HEK293 (cell line): ENCODE results near the gene TNS3.
A peak's percentile ranks its signal among the peaks of the same experiment; 100 is the strongest.

Experiments
- CTCF ChIA-PET: fragments of 350-600 bp; formaldehyde crosslinking; extraction: SDS; loops from one replicate; lab custom pipeline; 2021; ENCODE audit warnings: antibody characterized with exemption; lab: Yijun Ruan, JAX
- POLR2A ChIA-PET: fragments of 300-600 bp; formaldehyde crosslinking; extraction: SDS; loops from one replicate; lab custom pipeline; 2020; ENCODE audit warnings: antibody characterized with exemption, inconsistent platforms; lab: Yijun Ruan, JAX
- H3K27ac ChIP-seq: fragments of 200-500 bp; sonication (Bioruptor generic); 2 replicates; pipeline ENCODE4 v1.5.1; 2014; ENCODE audit warnings: low read depth, low read length, control low read depth, inconsistent platforms; ENCODE audit errors: extremely low read depth
- H3K36me3 ChIP-seq, 2 experiments: fragments of 200-500 bp in 1 of 2; sonication (Bioruptor generic) in 1 of 2; 1 replicate in 1 of 2; 2 replicates in 1 of 2; pipeline ENCODE4 v1.5.1; 2014 to 2017; ENCODE audit warnings: inconsistent platforms in 2 of 2, low read length in 2 of 2; ENCODE audit not compliant: control insufficient read depth in 2 of 2, insufficient read depth in 1 of 2
- H3K4me1 ChIP-seq: fragments of 200-500 bp; sonication (Bioruptor generic); 2 replicates; pipeline ENCODE4 v1.5.1; 2014; ENCODE audit warnings: mild to moderate bottlenecking, low read length, inconsistent platforms; ENCODE audit not compliant: control insufficient read depth, insufficient read depth
- H3K4me3 ChIP-seq: 2 replicates; pipeline ENCODE4 v1.5.1; 2011; ENCODE audit warnings: low read depth, mild to moderate bottlenecking, control low read depth, low read length, moderate library complexity
- H3K9me3 ChIP-seq: fragments of 200-500 bp; sonication (Bioruptor generic); 2 replicates; pipeline ENCODE4 v1.5.1; 2014; ENCODE audit warnings: low read depth, low read length, inconsistent platforms; ENCODE audit not compliant: control insufficient read depth, insufficient read depth
- PRDM1 ChIP-seq: fragments of 450-650 bp; formaldehyde crosslinking; IDR thresholded peaks from 2 replicates; pipeline ENCODE4; 2016; ENCODE audit warnings: missing biosample characterization, missing genetic modification characterization
- REPIN1 ChIP-seq: fragments of 450-650 bp; formaldehyde crosslinking; IDR thresholded peaks from 2 replicates; pipeline ENCODE4 v1.5.1; 2017; ENCODE audit warnings: missing biosample characterization, missing genetic modification characterization, low read depth
- SCRT1 ChIP-seq: fragments of 450-650 bp; formaldehyde crosslinking; IDR thresholded peaks from 2 replicates; pipeline ENCODE4 v1.5.1; 2016; ENCODE audit warnings: missing biosample characterization, missing genetic modification characterization, borderline replicate concordance
- ZIC2 ChIP-seq: fragments of 450-650 bp; formaldehyde crosslinking; IDR thresholded peaks from 2 replicates; pipeline ENCODE4 v1.5.1; 2016; ENCODE audit warnings: missing biosample characterization, missing genetic modification characterization
- ZNF169 ChIP-seq: fragments of 450-650 bp; formaldehyde crosslinking; IDR thresholded peaks from 2 replicates; pipeline ENCODE4 v1.5.1; 2016; ENCODE audit warnings: missing biosample characterization, missing genetic modification characterization
- ZNF239 ChIP-seq: fragments of 450-650 bp; formaldehyde crosslinking; IDR thresholded peaks from 2 replicates; pipeline ENCODE4 v1.5.1; 2016; ENCODE audit warnings: missing biosample characterization, missing genetic modification characterization
- ZNF266 ChIP-seq: fragments of 450-650 bp; formaldehyde crosslinking; IDR thresholded peaks from 2 replicates; pipeline ENCODE4 v1.5.1; 2016; ENCODE audit warnings: missing biosample characterization, missing genetic modification characterization, low read depth
- ZNF362 ChIP-seq: fragments of 450-650 bp; formaldehyde crosslinking; IDR thresholded peaks from 2 replicates; pipeline ENCODE4 v1.5.1; 2016; ENCODE audit warnings: missing biosample characterization, missing genetic modification characterization
- ZNF473 ChIP-seq: fragments of 450-650 bp; formaldehyde crosslinking; IDR thresholded peaks from 2 replicates; pipeline ENCODE4 v1.5.1; 2017; ENCODE audit warnings: missing biosample characterization, missing genetic modification characterization
- ZNF600 ChIP-seq: fragments of 450-650 bp; formaldehyde crosslinking; IDR thresholded peaks from 2 replicates; pipeline ENCODE4 v1.5.1; 2016; ENCODE audit warnings: missing biosample characterization, missing genetic modification characterization
- ZNF626 ChIP-seq: fragments of 450-650 bp; sonication (Bioruptor Pico); formaldehyde crosslinking; IDR thresholded peaks from 2 replicates; pipeline ENCODE4 v1.5.1; 2018; ENCODE audit warnings: missing biosample characterization, missing genetic modification characterization, inconsistent platforms
- ZNF791 ChIP-seq: fragments of 450-650 bp; formaldehyde crosslinking; IDR thresholded peaks from 2 replicates; pipeline ENCODE4 v1.5.1; 2016; ENCODE audit warnings: missing biosample characterization, missing genetic modification characterization
- TF ChIP-seq, protein P1 (sequence below): fragments of 450-650 bp; formaldehyde crosslinking; IDR thresholded peaks from 2 replicates; pipeline ENCODE4 v1.5.1; 2017; ENCODE audit warnings: missing biosample characterization, missing genetic modification characterization
- TF ChIP-seq, protein P2 (sequence below): fragments of 450-650 bp; formaldehyde crosslinking; conservative IDR thresholded peaks from 2 replicates; pipeline ENCODE4 v1.5.1; 2016; ENCODE audit warnings: low read depth, missing biosample characterization, missing genetic modification characterization

The TNS3 gene

GRCh38 chr7:47401611-47402570 lies 180.0 kb downstream of the TNS3 start:
- TF ChIP-seq ZNF600 (tag by site-specific recombination) (no peak), ZNF362 (tag by site-specific recombination) (no peak), ZNF791 (no peak), ZNF266 (tag by site-specific recombination) (no peak), PRDM1 (tag by site-specific recombination) (no peak), SCRT1 (no peak), REPIN1 (tag by site-specific recombination) (no peak), ZNF239 (tag by site-specific recombination) (no peak), ZNF626 (tag by site-specific recombination) (no peak), ZNF473 (tag by site-specific recombination) (no peak), ZNF169 (no peak)
- TF ChIP-seq, protein P1, sequence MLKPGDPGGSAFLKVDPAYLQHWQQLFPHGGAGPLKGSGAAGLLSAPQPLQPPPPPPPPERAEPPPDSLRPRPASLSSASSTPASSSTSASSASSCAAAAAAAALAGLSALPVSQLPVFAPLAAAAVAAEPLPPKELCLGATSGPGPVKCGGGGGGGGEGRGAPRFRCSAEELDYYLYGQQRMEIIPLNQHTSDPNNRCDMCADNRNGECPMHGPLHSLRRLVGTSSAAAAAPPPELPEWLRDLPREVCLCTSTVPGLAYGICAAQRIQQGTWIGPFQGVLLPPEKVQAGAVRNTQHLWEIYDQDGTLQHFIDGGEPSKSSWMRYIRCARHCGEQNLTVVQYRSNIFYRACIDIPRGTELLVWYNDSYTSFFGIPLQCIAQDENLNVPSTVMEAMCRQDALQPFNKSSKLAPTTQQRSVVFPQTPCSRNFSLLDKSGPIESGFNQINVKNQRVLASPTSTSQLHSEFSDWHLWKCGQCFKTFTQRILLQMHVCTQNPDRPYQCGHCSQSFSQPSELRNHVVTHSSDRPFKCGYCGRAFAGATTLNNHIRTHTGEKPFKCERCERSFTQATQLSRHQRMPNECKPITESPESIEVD (tag by site-specific recombination) = no peak
- TF ChIP-seq, all 188 proteins: peak for 0
- Histone ChIP-seq H3K9me3 (no peaks in the 10 kb centered on the region), H3K4me1 (no peaks in the 10 kb centered on the region), H3K36me3 (no peaks in the 10 kb centered on the region), H3K4me3 (no peak overlapping the region), H3K27ac (no peak overlapping the region)
- ChIA-PET POLR2A (no interaction called here), CTCF (interaction anchor here (0.6 kb wide), 1 partner anchor 42 kb away, joined by 3 read pairs; no protein-coding TSS in a partner anchor)

DNA sequence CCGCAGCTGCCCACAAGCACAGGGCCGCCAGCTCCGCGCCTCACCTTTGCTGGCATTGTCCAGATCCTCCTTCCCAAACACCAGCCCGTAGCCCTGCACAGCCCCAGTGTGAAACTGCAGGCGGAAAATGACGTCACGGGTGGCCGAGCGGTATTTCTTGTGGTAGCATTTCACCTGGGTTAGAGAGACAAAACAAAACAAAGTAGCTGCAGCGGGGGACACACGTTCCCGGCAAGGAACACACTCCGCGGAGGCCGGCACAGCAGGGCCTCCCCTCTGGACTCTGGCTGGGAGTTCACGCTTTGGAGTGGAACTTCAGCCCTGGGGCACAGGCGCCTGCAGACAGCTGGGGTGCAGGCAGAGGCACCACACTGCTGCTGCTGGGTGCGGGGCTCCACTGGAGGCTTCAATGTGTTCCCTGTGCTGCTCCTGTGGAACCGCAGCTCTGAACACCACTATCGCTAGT lies 181.1 kb downstream of the TNS3 start:
- Histone ChIP-seq H3K4me1 (no peaks in the 10 kb centered on the region), H3K4me3 (no peak overlapping the region), H3K36me3 (peaks cover 0 to 3% of the 10 kb centered on the region in 2 experiments; a peak in 1 of 3 replicates), H3K27ac (no peak overlapping the region), H3K9me3 (no peaks in the 10 kb centered on the region)
- ChIA-PET POLR2A (no interaction called here), CTCF (interaction anchor here (1.2 kb wide), 1 partner anchor 35 kb away, joined by 3 read pairs; no protein-coding TSS in a partner anchor)
- TF ChIP-seq, protein P2, sequence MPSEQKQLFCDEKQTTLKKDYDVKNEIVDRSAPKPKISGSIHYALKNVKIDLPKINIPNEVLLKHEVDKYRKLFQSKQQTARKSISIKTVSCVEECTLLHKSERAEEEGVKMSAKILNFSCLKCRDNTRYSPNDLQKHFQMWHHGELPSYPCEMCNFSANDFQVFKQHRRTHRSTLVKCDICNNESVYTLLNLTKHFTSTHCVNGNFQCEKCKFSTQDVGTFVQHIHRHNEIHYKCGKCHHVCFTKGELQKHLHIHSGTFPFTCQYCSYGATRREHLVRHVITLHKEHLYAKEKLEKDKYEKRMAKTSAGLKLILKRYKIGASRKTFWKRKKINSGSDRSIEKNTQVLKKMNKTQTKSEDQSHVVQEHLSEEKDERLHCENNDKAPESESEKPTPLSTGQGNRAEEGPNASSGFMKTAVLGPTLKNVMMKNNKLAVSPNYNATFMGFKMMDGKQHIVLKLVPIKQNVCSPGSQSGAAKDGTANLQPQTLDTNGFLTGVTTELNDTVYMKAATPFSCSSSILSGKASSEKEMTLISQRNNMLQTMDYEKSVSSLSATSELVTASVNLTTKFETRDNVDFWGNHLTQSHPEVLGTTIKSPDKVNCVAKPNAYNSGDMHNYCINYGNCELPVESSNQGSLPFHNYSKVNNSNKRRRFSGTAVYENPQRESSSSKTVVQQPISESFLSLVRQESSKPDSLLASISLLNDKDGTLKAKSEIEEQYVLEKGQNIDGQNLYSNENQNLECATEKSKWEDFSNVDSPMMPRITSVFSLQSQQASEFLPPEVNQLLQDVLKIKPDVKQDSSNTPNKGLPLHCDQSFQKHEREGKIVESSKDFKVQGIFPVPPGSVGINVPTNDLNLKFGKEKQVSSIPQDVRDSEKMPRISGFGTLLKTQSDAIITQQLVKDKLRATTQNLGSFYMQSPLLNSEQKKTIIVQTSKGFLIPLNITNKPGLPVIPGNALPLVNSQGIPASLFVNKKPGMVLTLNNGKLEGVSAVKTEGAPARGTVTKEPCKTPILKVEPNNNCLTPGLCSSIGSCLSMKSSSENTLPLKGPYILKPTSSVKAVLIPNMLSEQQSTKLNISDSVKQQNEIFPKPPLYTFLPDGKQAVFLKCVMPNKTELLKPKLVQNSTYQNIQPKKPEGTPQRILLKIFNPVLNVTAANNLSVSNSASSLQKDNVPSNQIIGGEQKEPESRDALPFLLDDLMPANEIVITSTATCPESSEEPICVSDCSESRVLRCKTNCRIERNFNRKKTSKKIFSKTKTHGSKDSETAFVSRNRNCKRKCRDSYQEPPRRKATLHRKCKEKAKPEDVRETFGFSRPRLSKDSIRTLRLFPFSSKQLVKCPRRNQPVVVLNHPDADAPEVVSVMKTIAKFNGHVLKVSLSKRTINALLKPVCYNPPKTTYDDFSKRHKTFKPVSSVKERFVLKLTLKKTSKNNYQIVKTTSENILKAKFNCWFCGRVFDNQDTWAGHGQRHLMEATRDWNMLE (tag by site-specific recombination) = no peak
- TF ChIP-seq ZIC2 (tag by site-specific recombination) = peak; percentile 78
